AG04450 (cell line): ENCODE measurements around the gene LHFPL6. TPM values are rescaled to one million over a fixed set of nuclear protein-coding genes. Genes with fewer than 3 reads are reported as not detected.

Experiments used
- CTCF ChIA-PET: fragments of 300-600, 350-600 bp; formaldehyde crosslinking; extraction: SDS; loops from one replicate; lab custom pipeline; 2022; ENCODE audit warnings: antibody characterized with exemption, inconsistent platforms; lab: Charles Lee
- POLR2A ChIA-PET: fragments of 350-600 bp; formaldehyde crosslinking; extraction: SDS; loops from one replicate; lab custom pipeline; 2021; ENCODE audit warnings: antibody characterized with exemption, inconsistent platforms; lab: Yijun Ruan, JAX
- DNase-seq: peaks from one replicate; pipeline ENCODE4 v3.0.0-alpha.2; 2011; ENCODE audit warnings: low read depth, low spot score
- H3K27ac ChIP-seq: one replicate; pipeline ENCODE4 v1.5.1; 2012; ENCODE audit warnings: low read depth, low read length, control low read depth
- H3K27me3 ChIP-seq: one replicate; pipeline ENCODE4 v1.6.0; 2012; ENCODE audit warnings: low read length; ENCODE audit not compliant: control insufficient read depth, insufficient read depth
- H3K4me3 ChIP-seq: 2 replicates; pipeline ENCODE4 v1.5.1; 2011; ENCODE audit warnings: mild to moderate bottlenecking, low read depth, low read length, control low read depth
- H3K9me3 ChIP-seq: 2 replicates; pipeline ENCODE4 v1.5.1; 2012; ENCODE audit warnings: low read length; ENCODE audit not compliant: control insufficient read depth, insufficient read depth
- CTCF ChIP-seq: IDR thresholded peaks from 2 replicates; pipeline ENCODE4 v1.5.1; 2011; ENCODE audit warnings: low read depth, low read length, control low read depth, inconsistent platforms
- polyA plus RNA-seq: library from polyadenylated mRNA; depleted of rRNA; stranded (reverse); fragments of >200 nt; gene quantifications from 2 replicates; pipeline ENCODE4 v1.2.3, GENCODE V29; 2011

The LHFPL6 gene
- polyA plus RNA-seq, 1 experiment = 40.3 TPM

DNA sequence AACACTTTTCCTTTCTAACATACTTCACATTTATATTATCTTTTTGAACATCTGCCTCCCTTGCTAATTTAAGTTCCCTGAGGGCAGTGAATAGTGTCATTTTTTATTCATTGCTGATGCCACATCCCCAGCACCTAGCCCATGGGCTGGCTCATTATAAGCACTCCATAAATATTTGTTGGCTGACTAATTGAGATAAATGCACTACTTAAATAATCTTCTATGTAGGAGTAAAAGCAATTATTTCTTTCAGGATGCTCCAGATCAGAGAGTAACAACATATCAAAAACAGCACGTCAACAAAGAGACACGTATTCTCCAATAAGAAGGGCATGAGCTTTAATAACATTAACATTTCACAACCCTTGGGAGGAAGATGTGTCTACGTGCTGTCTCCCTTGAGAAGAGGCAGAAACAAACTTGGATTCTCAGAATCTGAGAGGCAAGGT lies 228.2 kb downstream of the LHFPL6 start:
- TF ChIP-seq CTCF = no peak
- CTCF ChIA-PET = interaction anchor here (0.6 kb wide), 1 partner anchor 33 kb away, joined by 4 read pairs; no protein-coding TSS in a partner anchor

GRCh38 chr13:39373145-39373544 lies 229.8 kb downstream of the LHFPL6 start:
- Histone ChIP-seq H3K27me3 (no peaks in the 10 kb centered on the region), H3K4me3 (no peak overlapping the region), H3K27ac (no peak overlapping the region), H3K9me3 (no peaks in the 10 kb centered on the region)
- POLR2A ChIA-PET = no interaction called here
- CTCF ChIA-PET = no interaction called here
- no peak for TF ChIP-seq CTCF
- DNase-seq = no peak

More for the DNA sequence above, 228.2 kb downstream of the LHFPL6 start:
- POLR2A ChIA-PET = no interaction called here
- no peak overlapping the region for H3K4me3 ChIP-seq
- H3K27me3 ChIP-seq = no peaks in the 10 kb centered on the region
- no peak overlapping the region for H3K27ac ChIP-seq
- no peak for DNase-seq
- no peaks in the 10 kb centered on the region for H3K9me3 ChIP-seq

GRCh38 chr13:39371706-39372105 lies 231.3 kb downstream of the LHFPL6 start:
- DNase-seq = no peak
- Histone ChIP-seq H3K27me3 (no peaks in the 10 kb centered on the region), H3K9me3 (no peaks in the 10 kb centered on the region), H3K4me3 (no peak overlapping the region), H3K27ac (no peak overlapping the region)
- no peak for TF ChIP-seq CTCF
- CTCF ChIA-PET = no interaction called here
- POLR2A ChIA-PET = no interaction called here

GRCh38 chr13:39370554-39370953 lies 232.4 kb downstream of the LHFPL6 start:
- CTCF ChIA-PET = interaction anchor here (0.6 to 0.8 kb wide), 2 partner anchors 30 to 242 kb away, joined by 3 read pairs; no protein-coding TSS in a partner anchor
- no peak overlapping the region for H3K4me3 ChIP-seq
- DNase-seq = no peak

More at GRCh38 chr13:39370554-39370953, 232.4 kb downstream of the LHFPL6 start:
- no peak for TF ChIP-seq CTCF
- POLR2A ChIA-PET = no interaction called here
- no peaks in the 10 kb centered on the region for H3K9me3 ChIP-seq
- H3K27ac ChIP-seq = no peak overlapping the region
- no peaks in the 10 kb centered on the region for H3K27me3 ChIP-seq
